H9 (cell line): ENCODE measurements around the gene HIC1. TPM values are rescaled to one million over a fixed set of nuclear protein-coding genes. Genes with fewer than 3 reads are reported as not detected.
A peak's percentile ranks its signal among the peaks of the same experiment; 100 is the strongest.

Source experiments
- DNase-seq: peaks from one replicate; pipeline ENCODE4 v3.0.0-alpha.2; 2017
- H2AFZ ChIP-seq: one replicate; pipeline ENCODE4 v1.6.1; 2013; ENCODE audit warnings: mild to moderate bottlenecking, low read length, control low read depth, moderate library complexity
- H2AK5ac ChIP-seq: 2 replicates; pipeline ENCODE4 v1.6.1; 2013; ENCODE audit warnings: low read length, control low read depth, mixed read lengths; ENCODE audit not compliant: insufficient read length
- H2BK120ac ChIP-seq: one replicate; pipeline ENCODE4 v1.6.1; 2013; ENCODE audit warnings: low read depth, mild to moderate bottlenecking, low read length, control low read depth, inconsistent platforms; ENCODE audit not compliant: poor library complexity, severe bottlenecking
- H2BK12ac ChIP-seq: 2 replicates; pipeline ENCODE4 v1.6.1; 2013; ENCODE audit warnings: low read length, control low read depth, mixed read lengths, low read depth; ENCODE audit not compliant: insufficient read length
- H2BK15ac ChIP-seq: 2 replicates; pipeline ENCODE4 v1.6.1; 2013; ENCODE audit warnings: low read depth, low read length, control low read depth
- H2BK20ac ChIP-seq: one replicate; pipeline ENCODE4 v1.6.1; 2013; ENCODE audit warnings: low read depth, mild to moderate bottlenecking, low read length, control low read depth, inconsistent platforms; ENCODE audit not compliant: poor library complexity, severe bottlenecking
- H2BK5ac ChIP-seq: 2 replicates; pipeline ENCODE4 v1.6.1; 2013; ENCODE audit warnings: low read length, control low read depth, mixed read lengths; ENCODE audit not compliant: insufficient read length
- H3K14ac ChIP-seq: 2 replicates; pipeline ENCODE4 v1.6.1; 2013; ENCODE audit warnings: low read length, control low read depth; ENCODE audit not compliant: insufficient read depth
- H3K18ac ChIP-seq: 2 replicates; pipeline ENCODE4 v1.6.1; 2013; ENCODE audit warnings: low read depth, mild to moderate bottlenecking, mixed read lengths, low read length, control low read depth; ENCODE audit not compliant: insufficient read length
- H3K23ac ChIP-seq: 2 replicates; pipeline ENCODE4 v1.6.1; 2013; ENCODE audit warnings: low read length, control low read depth, mixed read lengths, low read depth; ENCODE audit not compliant: insufficient read length
- H3K23me2 ChIP-seq: 2 replicates; pipeline ENCODE4 v1.6.1; 2013; ENCODE audit warnings: low read depth, mild to moderate bottlenecking, mixed read lengths, low read length, control low read depth; ENCODE audit not compliant: insufficient read length, poor library complexity, severe bottlenecking
- H3K27ac ChIP-seq: 2 replicates; pipeline ENCODE4 v1.5.1; 2013; ENCODE audit warnings: low read length, control low read depth, mixed read lengths, low read depth; ENCODE audit not compliant: insufficient read length
- H3K27me3 ChIP-seq: 2 replicates; pipeline ENCODE4 v1.6.1; 2013; ENCODE audit warnings: low read length, control low read depth, inconsistent platforms; ENCODE audit not compliant: insufficient read depth
- H3K4ac ChIP-seq: 2 replicates; pipeline ENCODE4 v1.6.1; 2013; ENCODE audit warnings: low read depth, mild to moderate bottlenecking, control low read depth, inconsistent platforms, low read length, moderate library complexity
- H3K4me1 ChIP-seq: 2 replicates; pipeline ENCODE4 v1.6.1; 2013; ENCODE audit warnings: low read length, control low read depth, inconsistent platforms; ENCODE audit not compliant: insufficient read depth
- H3K4me2 ChIP-seq: 2 replicates; pipeline ENCODE4 v1.6.1; 2013; ENCODE audit warnings: low read length, control low read depth, mixed read lengths; ENCODE audit not compliant: insufficient read length, insufficient read depth
- H3K56ac ChIP-seq: 2 replicates; pipeline ENCODE4 v1.6.1; 2013; ENCODE audit warnings: low read depth, mild to moderate bottlenecking, mixed read lengths, low read length, control low read depth; ENCODE audit not compliant: insufficient read length
- H3K79me1 ChIP-seq: 2 replicates; pipeline ENCODE4 v1.6.1; 2013; ENCODE audit warnings: low read depth, mild to moderate bottlenecking, moderate library complexity, low read length, control low read depth, inconsistent platforms; ENCODE audit not compliant: insufficient read depth, poor library complexity, severe bottlenecking
- H3K79me2 ChIP-seq: 2 replicates; pipeline ENCODE4 v1.6.1; 2013; ENCODE audit warnings: low read length, control low read depth, inconsistent platforms; ENCODE audit not compliant: insufficient read depth
- H3K9ac ChIP-seq: 2 replicates; pipeline ENCODE4 v1.6.1; 2013; ENCODE audit warnings: low read length, control low read depth, mixed read lengths; ENCODE audit not compliant: insufficient read length; ENCODE audit errors: extremely low read depth
- H3K9me3 ChIP-seq: one replicate; pipeline ENCODE4 v1.6.1; 2013; ENCODE audit warnings: low read depth, low read length, inconsistent platforms; ENCODE audit not compliant: control insufficient read depth
- H3T11ph ChIP-seq: one replicate; pipeline ENCODE4 v1.6.1; 2013; ENCODE audit warnings: mild to moderate bottlenecking, low read length, control low read depth, inconsistent platforms
- H4K20me1 ChIP-seq: one replicate; pipeline ENCODE4 v1.6.1; 2013; ENCODE audit not compliant: control insufficient read depth, insufficient read length, insufficient read depth
- H4K5ac ChIP-seq: 2 replicates; pipeline ENCODE4 v1.6.1; 2013; ENCODE audit warnings: low read depth, mild to moderate bottlenecking, mixed read lengths, low read length, control low read depth; ENCODE audit not compliant: insufficient read length
- H4K8ac ChIP-seq: replicated peaks from 2 replicates; pipeline ENCODE4 v1.6.1; 2013; ENCODE audit warnings: low read length, control low read depth, mixed read lengths, low read depth; ENCODE audit not compliant: insufficient read length
- H4K91ac ChIP-seq: 2 replicates; pipeline ENCODE4 v1.6.1; 2013; ENCODE audit warnings: low read depth, mild to moderate bottlenecking, moderate library complexity, mixed read lengths, low read length, control low read depth; ENCODE audit not compliant: insufficient read length
- H3K27ac Mint-ChIP-seq, 3 experiments: 2 replicates in 2 of 3; 3 replicates in 1 of 3; pipeline ENCODE4 v1.8.0; 2020 to 2021; ENCODE audit warnings: mixed read lengths in 3 of 3, mild to moderate bottlenecking in 1 of 3, moderate library complexity in 1 of 3
- H3K27me3 Mint-ChIP-seq: 2 replicates; pipeline ENCODE4 v1.8.0; 2021; ENCODE audit warnings: low read depth, mild to moderate bottlenecking, moderate library complexity, mixed read lengths
- H3K36me3 Mint-ChIP-seq, 3 experiments: 2 replicates in 2 of 3; 3 replicates in 1 of 3; pipeline ENCODE4 v1.8.0; 2020 to 2021; ENCODE audit warnings: low read depth in 3 of 3, mixed read lengths in 3 of 3; ENCODE audit not compliant: insufficient read depth in 1 of 3
- H3K4me1 Mint-ChIP-seq, 2 experiments: 2 replicates each; pipeline ENCODE4 v1.8.0; 2020; ENCODE audit warnings: mixed read lengths in 2 of 2
- H3K4me3 Mint-ChIP-seq, 2 experiments: 2 replicates in 1 of 2; 3 replicates in 1 of 2; pipeline ENCODE4 v1.8.0; 2020 to 2021; ENCODE audit warnings: mild to moderate bottlenecking in 2 of 2, mixed read lengths in 2 of 2, moderate library complexity in 1 of 2
- H3K9me3 Mint-ChIP-seq, 2 experiments: 2 replicates in 1 of 2; 3 replicates in 1 of 2; pipeline ENCODE4 v1.8.0; 2020; ENCODE audit warnings: mild to moderate bottlenecking in 2 of 2, mixed read lengths in 2 of 2, moderate library complexity in 1 of 2
- WGBS: extraction: QIAGEN DNeasy Blood & Tissue Kit; methylation state at CpG from one replicate; pipeline ENCODE4 v1.1.7; 2013; ENCODE audit warnings: missing lambda C conversion rate, low lambda C conversion rate, mixed read lengths; ENCODE audit not compliant: insufficient read length; ENCODE audit errors: extremely low coverage; 5-methylcytosine and 5-hydroxymethylcytosine counted together
- total RNA-seq: library from RNA; stranded (reverse); gene quantifications from 2 replicates; pipeline ENCODE4 v1.2.1, GENCODE V29; 2021
- TF ChIP-seq, protein P1 (sequence below): fragments of 200-600 bp; sonication (generic); conservative IDR thresholded peaks from 3 replicates; pipeline ENCODE4 v1.8.0; 2021; ENCODE audit warnings: antibody characterized with exemption, mild to moderate bottlenecking

Gene HIC1
- total RNA-seq, 1 experiment from 2014 or later, result 1.8 TPM

DNA sequence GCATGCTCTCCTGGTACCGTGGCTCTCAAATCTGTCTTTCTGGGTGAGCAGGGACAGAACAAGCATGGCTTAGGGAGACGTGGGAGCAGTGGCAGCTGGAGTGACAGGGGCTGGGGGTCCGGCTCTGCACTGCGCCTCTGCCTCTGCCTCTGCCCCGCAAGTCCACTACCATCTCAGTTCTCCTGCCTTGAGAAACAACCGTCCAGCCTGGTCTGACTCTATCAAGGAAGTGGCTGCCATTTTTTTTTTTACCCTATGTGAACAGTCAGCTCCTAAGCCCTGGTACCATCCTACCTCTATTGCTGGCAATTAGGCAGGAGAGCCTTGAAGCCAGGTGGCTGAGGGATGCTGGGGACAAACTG is 16.1 kb downstream of the HIC1 start:
- Histone ChIP-seq H4K5ac (no peak overlapping the region), H2BK5ac (no peak overlapping the region), H3K14ac (no peak overlapping the region), H2BK120ac (no peak overlapping the region), H3K4me1 (no peaks in the 10 kb centered on the region), H2BK20ac (no peak overlapping the region), H3K18ac (no peak overlapping the region), H2AFZ (no peak overlapping the region), H3K23me2 (no peaks in the 10 kb centered on the region), H2AK5ac (no peak overlapping the region), H3K9ac (no peak overlapping the region), H4K8ac (no peak overlapping the region), H4K91ac (no peak overlapping the region), H3K56ac (no peak overlapping the region), H3K79me2 (no peaks in the 10 kb centered on the region), H3K79me1 (no peaks in the 10 kb centered on the region), H4K20me1 (peaks cover 1% of the 10 kb centered on the region), H3K4me2 (no peak overlapping the region), H3T11ph (no peak overlapping the region), H2BK12ac (no peak overlapping the region), H3K27ac (no peak overlapping the region), H3K27me3 (no peaks in the 10 kb centered on the region), H3K4ac (no peak overlapping the region), H2BK15ac (no peak overlapping the region), H3K9me3 (no peaks in the 10 kb centered on the region), H3K23ac (no peak overlapping the region)
- no CpG with 5 or more reads among the region's 6 CpGs for WGBS
- peaks cover 31% of the 10 kb centered on the region in 2 experiments for H3K4me1 Mint-ChIP-seq
- no peaks in the 10 kb centered on the region for H3K9me3 Mint-ChIP-seq
- H3K36me3 Mint-ChIP-seq, result peaks cover 3 to 28% (median 10%) of the 10 kb centered on the region in 3 experiments; a peak in 6 of 7 replicates
- peak overlapping the region in 2 of 3 experiments; percentile 24 to 50; a peak in 3 of 7 replicates for H3K27ac Mint-ChIP-seq
- H3K4me3 Mint-ChIP-seq, result no peak overlapping the region
- TF ChIP-seq, protein P1, sequence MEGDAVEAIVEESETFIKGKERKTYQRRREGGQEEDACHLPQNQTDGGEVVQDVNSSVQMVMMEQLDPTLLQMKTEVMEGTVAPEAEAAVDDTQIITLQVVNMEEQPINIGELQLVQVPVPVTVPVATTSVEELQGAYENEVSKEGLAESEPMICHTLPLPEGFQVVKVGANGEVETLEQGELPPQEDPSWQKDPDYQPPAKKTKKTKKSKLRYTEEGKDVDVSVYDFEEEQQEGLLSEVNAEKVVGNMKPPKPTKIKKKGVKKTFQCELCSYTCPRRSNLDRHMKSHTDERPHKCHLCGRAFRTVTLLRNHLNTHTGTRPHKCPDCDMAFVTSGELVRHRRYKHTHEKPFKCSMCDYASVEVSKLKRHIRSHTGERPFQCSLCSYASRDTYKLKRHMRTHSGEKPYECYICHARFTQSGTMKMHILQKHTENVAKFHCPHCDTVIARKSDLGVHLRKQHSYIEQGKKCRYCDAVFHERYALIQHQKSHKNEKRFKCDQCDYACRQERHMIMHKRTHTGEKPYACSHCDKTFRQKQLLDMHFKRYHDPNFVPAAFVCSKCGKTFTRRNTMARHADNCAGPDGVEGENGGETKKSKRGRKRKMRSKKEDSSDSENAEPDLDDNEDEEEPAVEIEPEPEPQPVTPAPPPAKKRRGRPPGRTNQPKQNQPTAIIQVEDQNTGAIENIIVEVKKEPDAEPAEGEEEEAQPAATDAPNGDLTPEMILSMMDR, result no peak
- DNase-seq, result no peak
- H3K27me3 Mint-ChIP-seq, result no peaks in the 10 kb centered on the region
